HepG2 (cell line): ENCODE data around the gene MYO10. TPM values are rescaled to one million over a fixed set of nuclear protein-coding genes. Genes with fewer than 3 reads are reported as not detected.

Experiments
- ATAC-seq: fragments of 200-7000 bp; cut with Tn5 transposase; 3 replicates; pipeline ENCODE4 v1.9.1; 2020; ENCODE audit warnings: mild to moderate bottlenecking, moderate library complexity
- BruUV-seq: library from RNA; stranded (reverse); fragments of 400-500 nt; replicated peaks from 2 replicates; lab custom pipeline; 2021; lab: Mats Ljungman, UMichigan
- CTCF ChIA-PET: fragments of 300-600 bp; formaldehyde crosslinking; extraction: SDS; loops from one replicate; lab custom pipeline; 2021; ENCODE audit warnings: low total read pairs, inconsistent platforms, low intra/inter-chr PET ratio; lab: Yijun Ruan, JAX
- POLR2A ChIA-PET: fragments of 350-600 bp; sonication (Branson Sonifier 250); formaldehyde crosslinking; loops from one replicate; lab custom pipeline; 2020; ENCODE audit warnings: antibody characterized with exemption, inconsistent platforms; lab: Yijun Ruan, JAX
- DNase-seq: peaks from one replicate; pipeline ENCODE4 v3.0.0-alpha.2; 2015; ENCODE audit warnings: low spot score
- FAIRE-seq: peaks from 3 replicates; lab custom pipeline; 2011; peaks lifted over from hg19 to GRCh38; lab: Jason Lieb, UNC
- H2AFZ ChIP-seq: one replicate; pipeline ENCODE4 v1.6.1; 2011; ENCODE audit warnings: low read length, inconsistent platforms
- H3K27ac ChIP-seq: fragments of 300-600 bp; 3 replicates; pipeline ENCODE4 v1.8.0; 2011; ENCODE audit warnings: mixed run types, mild to moderate bottlenecking, mixed read lengths, low read length, inconsistent platforms; ENCODE audit not compliant: insufficient read depth; ENCODE audit errors: extremely low read length
- H3K27me3 ChIP-seq, 2 experiments: fragments of 200-600 bp in 1 of 2; 2 replicates in 1 of 2; 3 replicates in 1 of 2; pipeline versions ENCODE4 v1.6.0 to v1.8.0; 2011; ENCODE audit warnings: low read length in 2 of 2, mild to moderate bottlenecking in 2 of 2, moderate library complexity in 2 of 2, inconsistent platforms in 1 of 2; ENCODE audit not compliant: insufficient read depth in 2 of 2, control insufficient read depth in 1 of 2
- H3K36me3 ChIP-seq, 2 experiments: fragments of 200-600 bp in 1 of 2; replicated peaks in 1 of 2; 2 replicates in 1 of 2; 3 replicates in 1 of 2; pipeline versions ENCODE4 v1.5.1 to v1.8.0; 2011; ENCODE audit warnings: low read length in 2 of 2, inconsistent platforms in 1 of 2; ENCODE audit not compliant: insufficient read depth in 2 of 2, control insufficient read depth in 1 of 2
- H3K4me1 ChIP-seq: 2 replicates; pipeline ENCODE4 v1.5.1; 2012; ENCODE audit warnings: low read length, inconsistent platforms; ENCODE audit not compliant: insufficient read depth
- H3K4me2 ChIP-seq: 2 replicates; pipeline ENCODE4 v1.6.0; 2011; ENCODE audit warnings: low read depth, low read length, inconsistent platforms
- H3K4me3 ChIP-seq, 3 experiments: fragments of 200-600 bp in 1 of 3; sonication (generic), shearing (Covaris generic) in 1 of 3; replicated peaks in 1 of 3; 2 replicates each; pipeline ENCODE4 v1.5.1; 2011 to 2016; ENCODE audit warnings: low read length in 3 of 3, inconsistent platforms in 2 of 3, low read depth in 2 of 3, mild to moderate bottlenecking in 2 of 3, control low read depth in 1 of 3, mixed read lengths in 1 of 3; ENCODE audit not compliant: insufficient read depth in 1 of 3
- H3K79me2 ChIP-seq: one replicate; pipeline ENCODE4 v1.6.1; 2011; ENCODE audit warnings: low read length, inconsistent platforms; ENCODE audit not compliant: insufficient read depth
- H3K9ac ChIP-seq: 2 replicates; pipeline ENCODE4 v1.6.0; 2011; ENCODE audit warnings: mild to moderate bottlenecking, low read depth, low read length, inconsistent platforms; ENCODE audit not compliant: insufficient read depth
- H3K9me3 ChIP-seq: 2 replicates; pipeline ENCODE4 v1.5.1; 2012; ENCODE audit warnings: mild to moderate bottlenecking, low read length
- H4K20me1 ChIP-seq: 2 replicates; pipeline ENCODE4 v1.6.0; 2011; ENCODE audit warnings: inconsistent platforms, mild to moderate bottlenecking, low read length, moderate library complexity; ENCODE audit not compliant: insufficient read depth
- GATA4 ChIP-seq: sonication (generic); IDR thresholded peaks from 2 replicates; pipeline ENCODE4 v1.6.1; 2016; ENCODE audit warnings: antibody characterized with exemption, low read depth, borderline replicate concordance
- HMGA1 ChIP-seq: sonication (generic); formaldehyde crosslinking; conservative IDR thresholded peaks from 2 replicates; pipeline ENCODE4 v1.4.0; 2020; ENCODE audit warnings: missing genetic modification reagents
- MTF2 ChIP-seq: sonication (generic); formaldehyde crosslinking; IDR thresholded peaks from 2 replicates; pipeline ENCODE4 v1.5.0; 2020; ENCODE audit warnings: missing genetic modification reagents, borderline replicate concordance
- NFRKB ChIP-seq: fragments of 450-650 bp; IDR thresholded peaks from 2 replicates; pipeline ENCODE4 v1.6.1; 2017
- RBM39 ChIP-seq: fragments of 200-400 bp; formaldehyde crosslinking; IDR thresholded peaks from one replicate; pipeline ENCODE4 v1.6.1; 2018; ENCODE audit warnings: antibody characterized with exemption, mild to moderate bottlenecking, low read depth, low read length; ENCODE audit not compliant: poor library complexity, severe bottlenecking
- SNAI1 ChIP-seq: sonication (generic); formaldehyde crosslinking; IDR thresholded peaks from 2 replicates; pipeline ENCODE4 v1.5.0; 2020; ENCODE audit warnings: mild to moderate bottlenecking, missing genetic modification reagents, borderline replicate concordance
- TEAD3 ChIP-seq: optimal IDR thresholded peaks from 2 replicates; pipeline ENCODE3; 2016; ENCODE audit warnings: borderline replicate concordance
- U2AF2 ChIP-seq: fragments of 200-400 bp; formaldehyde crosslinking; IDR thresholded peaks from 2 replicates; pipeline ENCODE4 v1.6.1; 2017; ENCODE audit warnings: low read depth, mild to moderate bottlenecking, low read length
- ZNF30 ChIP-seq: sonication (generic); formaldehyde crosslinking; IDR thresholded peaks from 2 replicates; pipeline ENCODE4 v1.5.0; 2020; ENCODE audit warnings: mild to moderate bottlenecking, missing genetic modification reagents
- ZNF441 ChIP-seq: sonication (generic); formaldehyde crosslinking; IDR thresholded peaks from 2 replicates; pipeline ENCODE4 v1.7.0; 2021; ENCODE audit warnings: missing genetic modification reagents, borderline replicate concordance
- ZNF572 ChIP-seq: sonication (generic); formaldehyde crosslinking; IDR thresholded peaks from 2 replicates; pipeline ENCODE4 v1.5.1; 2020; ENCODE audit warnings: mild to moderate bottlenecking, missing genetic modification reagents
- WGBS: methylation state at CpG from one replicate; pipeline ENCODE4 v1.1.6; 2017; ENCODE audit warnings: low lambda C conversion rate; 5-methylcytosine and 5-hydroxymethylcytosine counted together
- in situ Hi-C: cut with HindIII; loops from 2 replicates; pipeline ENCODE4 v1.10.0; 2017; ENCODE audit warnings: low pct_unique_long_range_greater_than_20kb; ENCODE audit not compliant: extremely low pct_ligation_motif_present
- intact Hi-C: fragments of 100-400 bp; cut with micrococcal nuclease; formaldehyde crosslinking; loops from one replicate; pipeline ENCODE4 v1.10.0; 2022; ENCODE audit not compliant: unreplicated experiment
- polyA plus RNA-seq, 8 experiments: library from polyadenylated mRNA; depleted of rRNA in 3 of 8; stranded (reverse) in 7 of 8; unstranded in 1 of 8; fragments of >200 nt; fragmentation: Illumina TruSeq in 4 of 8; extraction: Trizol in 4 of 8; gene quantifications; 2 replicates each; pipeline versions ENCODE4 v1.2.1 to v1.2.3, GENCODE V29; 2011 to 2016; ENCODE audit warnings: low read depth in 4 of 8, missing spikeins in 1 of 8, mixed read lengths in 1 of 8; ENCODE audit not compliant: insufficient read depth in 1 of 8
- total RNA-seq, 5 experiments: library from RNA; depleted of rRNA; stranded (reverse); fragments of >200 nt; fragmentation: Illumina TruSeq; extraction: Trizol; gene quantifications; 2 replicates each; pipeline ENCODE4 v1.2.3, GENCODE V29; 2016; ENCODE audit warnings: low read depth in 1 of 5
- TF ChIP-seq, protein P1 (sequence below): IDR thresholded peaks from 2 replicates; pipeline ENCODE4 v1.6.1; 2012; ENCODE audit warnings: low read depth, low read length, improper control_type of control experiment
- TF ChIP-seq, protein P2 (sequence below): IDR thresholded peaks from 2 replicates; pipeline ENCODE4 v1.6.1; 2016; ENCODE audit warnings: mild to moderate bottlenecking, missing biosample characterization, missing genetic modification reagents

Gene MYO10
- total and polyA plus RNA-seq, 2 of the 13 experiments (the other 11 are each of a cell fraction or from before 2014, with no cell fraction given) = 4.5 to 14.0 TPM

GRCh38 chr5:16957304-16958196 lies 21.5 kb upstream of the MYO10 start:
- no peak for DNase-seq
- Histone ChIP-seq H3K9ac (no peak overlapping the region), H3K27ac (no peak overlapping the region), H2AFZ (no peak overlapping the region), H3K36me3 (no peaks in the 10 kb centered on the region), H3K9me3 (no peaks in the 10 kb centered on the region), H3K4me1 (peaks cover 8% of the 10 kb centered on the region; the same call in 1 of the 2 replicates), H3K4me2 (no peak overlapping the region), H3K79me2 (no peaks in the 10 kb centered on the region), H3K4me3 (no peak overlapping the region), H4K20me1 (no peaks in the 10 kb centered on the region), H3K27me3 (no peaks in the 10 kb centered on the region)
- no peak for FAIRE-seq
- POLR2A ChIA-PET = no interaction called here
- intact Hi-C loops (no loop called here), in situ Hi-C loops (no loop called here)
- no peak for TF ChIP-seq SNAI1 (CRISPR knock-in tag)
- no peak for TF ChIP-seq ZNF572 (CRISPR knock-in tag)
- no peak for TF ChIP-seq RBM39
- TF ChIP-seq GATA4 = no peak
- TF ChIP-seq, protein P1, sequence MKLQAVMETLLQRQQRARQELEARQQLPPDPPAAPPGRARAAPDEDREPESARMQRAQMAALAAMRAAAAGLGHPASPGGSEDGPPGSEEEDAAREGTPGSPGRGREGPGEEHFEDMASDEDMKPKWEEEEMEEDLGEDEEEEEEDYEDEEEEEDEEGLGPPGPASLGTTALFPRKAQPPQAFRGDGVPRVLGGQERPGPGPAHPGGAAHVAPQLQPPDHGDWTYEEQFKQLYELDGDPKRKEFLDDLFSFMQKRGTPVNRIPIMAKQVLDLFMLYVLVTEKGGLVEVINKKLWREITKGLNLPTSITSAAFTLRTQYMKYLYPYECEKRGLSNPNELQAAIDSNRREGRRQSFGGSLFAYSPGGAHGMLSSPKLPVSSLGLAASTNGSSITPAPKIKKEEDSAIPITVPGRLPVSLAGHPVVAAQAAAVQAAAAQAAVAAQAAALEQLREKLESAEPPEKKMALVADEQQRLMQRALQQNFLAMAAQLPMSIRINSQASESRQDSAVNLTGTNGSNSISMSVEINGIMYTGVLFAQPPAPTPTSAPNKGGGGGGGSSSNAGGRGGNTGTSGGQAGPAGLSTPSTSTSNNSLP = no peak
- no peak for TF ChIP-seq ZNF30
- no peak for TF ChIP-seq TEAD3 (CRISPR knock-in tag)
- TF ChIP-seq HMGA1 (CRISPR knock-in tag) = no peak
- TF ChIP-seq ZNF441 (CRISPR knock-in tag) = no peak
- no peak for TF ChIP-seq NFRKB
- TF ChIP-seq, protein P2, sequence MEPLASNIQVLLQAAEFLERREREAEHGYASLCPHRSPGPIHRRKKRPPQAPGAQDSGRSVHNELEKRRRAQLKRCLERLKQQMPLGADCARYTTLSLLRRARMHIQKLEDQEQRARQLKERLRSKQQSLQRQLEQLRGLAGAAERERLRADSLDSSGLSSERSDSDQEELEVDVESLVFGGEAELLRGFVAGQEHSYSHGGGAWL (CRISPR knock-in tag) = no peak
- TF ChIP-seq MTF2 (CRISPR knock-in tag) = no peak
- TF ChIP-seq U2AF2 = no peak
- BruUV-seq = no TSS peak
- no peak for ATAC-seq
- CTCF ChIA-PET = no interaction called here
- WGBS = 61% methylated on average over 11 of the region's 13 CpGs
